Activated T-cell treated with anti-CD3 and anti-CD28 coated beads, Interleukin-2, amount 50 U/mL, for 24 hours (primary cell): ENCODE results near the gene PCNX4.

Experiments used
- DNase-seq: peaks from one replicate; pipeline ENCODE4 v3.0.0-alpha.2; 2020
- H3K27ac Mint-ChIP-seq: 2 replicates; pipeline ENCODE4 v1.8.0; 2020; ENCODE audit warnings: mild to moderate bottlenecking, mixed read lengths
- H3K27me3 Mint-ChIP-seq: 2 replicates; pipeline ENCODE4 v1.8.0; 2020; ENCODE audit warnings: mixed read lengths
- H3K36me3 Mint-ChIP-seq: 2 replicates; pipeline ENCODE4 v1.8.0; 2020; ENCODE audit warnings: low read depth, mixed read lengths
- H3K4me1 Mint-ChIP-seq: 2 replicates; pipeline ENCODE4 v1.8.0; 2020; ENCODE audit warnings: low read depth, mixed read lengths
- H3K4me3 Mint-ChIP-seq: 2 replicates; pipeline ENCODE4 v1.8.0; 2020; ENCODE audit warnings: mild to moderate bottlenecking, moderate library complexity, mixed read lengths
- H3K9me3 Mint-ChIP-seq: 2 replicates; pipeline ENCODE4 v1.8.0; 2020; ENCODE audit warnings: mixed read lengths

The PCNX4 gene

GRCh38 chr14:60196291-60196690 lies 104.6 kb downstream of the PCNX4 start:
- Mint-ChIP-seq H3K27me3 (peaks cover 13% of the 10 kb centered on the region), H3K4me3 (no peak overlapping the region), H3K27ac (peak overlapping the region; percentile 68), H3K4me1 (peaks cover 12% of the 10 kb centered on the region), H3K36me3 (no peaks in the 10 kb centered on the region), H3K9me3 (peaks cover 14% of the 10 kb centered on the region)
- DNase-seq = no peak

GRCh38 chr14:60197629-60198303 lies 106.0 kb downstream of the PCNX4 start:
- no peaks in the 10 kb centered on the region for H3K36me3 Mint-ChIP-seq
- H3K4me1 Mint-ChIP-seq = peaks cover 12% of the 10 kb centered on the region
- H3K27ac Mint-ChIP-seq = no peak overlapping the region
- H3K4me3 Mint-ChIP-seq = no peak overlapping the region
- H3K27me3 Mint-ChIP-seq = peaks cover 13% of the 10 kb centered on the region
- no peak for DNase-seq
- peaks cover 14% of the 10 kb centered on the region for H3K9me3 Mint-ChIP-seq

GRCh38 chr14:60199321-60199720 lies 107.6 kb downstream of the PCNX4 start:
- Mint-ChIP-seq H3K27me3 (peaks cover 17% of the 10 kb centered on the region), H3K4me1 (peaks cover 12% of the 10 kb centered on the region), H3K27ac (no peak overlapping the region), H3K9me3 (peaks cover 14% of the 10 kb centered on the region), H3K4me3 (no peak overlapping the region), H3K36me3 (no peaks in the 10 kb centered on the region)
- no peak for DNase-seq

- Mint-ChIP-seq H3K4me3 (no peak overlapping the region), H3K27ac (no peak overlapping the region), H3K4me1 (peaks cover 24% of the 10 kb centered on the region), H3K27me3 (peaks cover 34% of the 10 kb centered on the region), H3K9me3 (peaks cover 8% of the 10 kb centered on the region), H3K36me3 (no peaks in the 10 kb centered on the region)
- DNase-seq = no peak
Observed at GRCh38 chr14:60204104-60204842, 112.5 kb downstream of the PCNX4 start.

- no peak overlapping the region for H3K4me3 Mint-ChIP-seq
- peaks cover 24% of the 10 kb centered on the region for H3K4me1 Mint-ChIP-seq
- DNase-seq = no peak
- H3K36me3 Mint-ChIP-seq = no peaks in the 10 kb centered on the region
- H3K9me3 Mint-ChIP-seq = no peaks in the 10 kb centered on the region
- H3K27me3 Mint-ChIP-seq = peaks cover 28% of the 10 kb centered on the region
- peak overlapping the region; percentile 7 for H3K27ac Mint-ChIP-seq
Observed at GRCh38 chr14:60204843-60205774, 113.4 kb downstream of the PCNX4 start.

GRCh38 chr14:60206249-60206670 lies 114.5 kb downstream of the PCNX4 start:
- H3K27me3 Mint-ChIP-seq = peaks cover 24% of the 10 kb centered on the region
- H3K4me3 Mint-ChIP-seq = no peak overlapping the region
- H3K4me1 Mint-ChIP-seq = peaks cover 24% of the 10 kb centered on the region
- no peaks in the 10 kb centered on the region for H3K36me3 Mint-ChIP-seq
- peak overlapping the region; percentile 1 for H3K27ac Mint-ChIP-seq
- no peaks in the 10 kb centered on the region for H3K9me3 Mint-ChIP-seq
- DNase-seq = no peak

- H3K4me1 Mint-ChIP-seq = peaks cover 24% of the 10 kb centered on the region
- no peak for DNase-seq
- H3K27ac Mint-ChIP-seq = peak overlapping the region; percentile 2
- H3K27me3 Mint-ChIP-seq = peaks cover 24% of the 10 kb centered on the region
- no peaks in the 10 kb centered on the region for H3K9me3 Mint-ChIP-seq
- no peaks in the 10 kb centered on the region for H3K36me3 Mint-ChIP-seq
- no peak overlapping the region for H3K4me3 Mint-ChIP-seq
Observed at GRCh38 chr14:60206837-60207533, 115.3 kb downstream of the PCNX4 start.

- DNase-seq = no peak
- peaks cover 12% of the 10 kb centered on the region for H3K4me1 Mint-ChIP-seq
Observed at GRCh38 chr14:60210703-60211102, 119.0 kb downstream of the PCNX4 start.

GRCh38 chr14:60211153-60211552 lies 119.4 kb downstream of the PCNX4 start:
- Mint-ChIP-seq H3K36me3 (no peaks in the 10 kb centered on the region), H3K27me3 (peaks cover 12% of the 10 kb centered on the region), H3K4me1 (peaks cover 7% of the 10 kb centered on the region), H3K9me3 (no peaks in the 10 kb centered on the region), H3K27ac (no peak overlapping the region), H3K4me3 (no peak overlapping the region)
- no peak for DNase-seq

More at GRCh38 chr14:60210703-60211102, 119.0 kb downstream of the PCNX4 start:
- H3K27me3 Mint-ChIP-seq = peaks cover 13% of the 10 kb centered on the region
- no peak overlapping the region for H3K27ac Mint-ChIP-seq
- no peaks in the 10 kb centered on the region for H3K36me3 Mint-ChIP-seq
- H3K9me3 Mint-ChIP-seq = no peaks in the 10 kb centered on the region
- no peak overlapping the region for H3K4me3 Mint-ChIP-seq

- no peak for DNase-seq
- Mint-ChIP-seq H3K27me3 (peaks cover 3% of the 10 kb centered on the region), H3K4me1 (no peaks in the 10 kb centered on the region), H3K9me3 (no peaks in the 10 kb centered on the region), H3K4me3 (no peak overlapping the region), H3K36me3 (no peaks in the 10 kb centered on the region), H3K27ac (no peak overlapping the region)
Observed at GRCh38 chr14:60212503-60213371, 121.0 kb downstream of the PCNX4 start.

GRCh38 chr14:60214003-60214402 lies 122.3 kb downstream of the PCNX4 start:
- no peaks in the 10 kb centered on the region for H3K9me3 Mint-ChIP-seq
- no peak overlapping the region for H3K27ac Mint-ChIP-seq
- H3K36me3 Mint-ChIP-seq = no peaks in the 10 kb centered on the region
- no peak overlapping the region for H3K4me3 Mint-ChIP-seq
- peaks cover 3% of the 10 kb centered on the region for H3K27me3 Mint-ChIP-seq
- no peak for DNase-seq
- peaks cover 2% of the 10 kb centered on the region for H3K4me1 Mint-ChIP-seq

- no peaks in the 10 kb centered on the region for H3K36me3 Mint-ChIP-seq
- H3K4me1 Mint-ChIP-seq = peaks cover 4% of the 10 kb centered on the region
- no peak overlapping the region for H3K27ac Mint-ChIP-seq
- H3K27me3 Mint-ChIP-seq = peaks cover 3% of the 10 kb centered on the region
- no peak overlapping the region for H3K4me3 Mint-ChIP-seq
- no peak for DNase-seq
- H3K9me3 Mint-ChIP-seq = no peaks in the 10 kb centered on the region
Observed at GRCh38 chr14:60214415-60215126, 122.8 kb downstream of the PCNX4 start.

- no peaks in the 10 kb centered on the region for H3K9me3 Mint-ChIP-seq
- H3K27me3 Mint-ChIP-seq = peaks cover 3% of the 10 kb centered on the region
- H3K4me3 Mint-ChIP-seq = no peak overlapping the region
- no peak for DNase-seq
- H3K36me3 Mint-ChIP-seq = no peaks in the 10 kb centered on the region
- H3K4me1 Mint-ChIP-seq = peaks cover 8% of the 10 kb centered on the region
- H3K27ac Mint-ChIP-seq = no peak overlapping the region
Observed at GRCh38 chr14:60215127-60215444, 123.4 kb downstream of the PCNX4 start.
